Measurements from ENCODE around the gene PAPOLG.
A peak's percentile ranks its signal among the peaks of the same experiment; 100 is the strongest.

The PAPOLG gene

GRCh38 chr2:60756097-60757087 is at the start of gene PAPOLG:
PAPOLG (plus strand) TSS chr2:60756268; CDS start chr2:60756479, 211 bp downstream.
- peak within 1 kb of the TSS; percentile 77 for H2AFZ ChIP-seq (ENCODE audit: low read depth, low read length)
- H3K4me1 ChIP-seq (ENCODE audit: insufficient read depth, low read length), result peaks cover 9% of the 10 kb centered on the region
- H3K9me3 ChIP-seq (ENCODE audit: low read length), result no peaks in the 10 kb centered on the region
- H3K4me3 ChIP-seq (ENCODE audit: low read length), result peak within 1 kb of the TSS; percentile 66
- H3K27me3 ChIP-seq (ENCODE audit: insufficient read depth, low read length), result no peaks in the 10 kb centered on the region
- H3K36me3 ChIP-seq (ENCODE audit: insufficient read depth, low read length), result peaks cover 19% of the 10 kb centered on the region

DNA sequence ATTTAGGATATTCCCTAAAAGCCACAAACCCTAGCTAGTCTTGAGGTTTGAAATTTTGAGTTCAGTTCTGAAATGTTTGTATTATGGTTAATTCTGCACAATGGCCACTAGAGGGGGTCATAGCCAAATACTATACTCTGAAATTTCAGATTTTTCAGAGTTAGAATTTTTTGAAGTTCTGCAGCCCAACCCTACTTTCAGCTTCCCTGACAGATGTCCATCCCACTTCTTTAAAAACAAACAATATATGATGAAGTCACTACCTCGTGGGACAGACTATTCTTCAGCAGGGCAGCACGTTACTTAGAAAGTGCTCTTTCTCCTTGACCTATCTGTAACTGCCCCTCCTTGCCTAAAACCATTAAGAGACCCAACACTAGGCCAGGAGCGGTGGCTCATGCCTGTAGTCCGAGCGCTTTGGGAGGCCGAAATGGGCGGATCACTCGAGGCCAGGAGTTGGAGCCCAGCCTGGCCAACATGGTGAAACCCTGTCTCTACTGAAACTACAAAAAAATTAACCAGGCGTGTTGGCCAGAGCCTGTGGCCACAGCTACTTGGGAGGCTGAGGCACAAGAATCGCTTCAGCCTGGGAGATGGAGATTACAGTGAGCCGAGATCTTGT is 48.2 kb upstream of the PAPOLG start:
- no peak overlapping the region for H2AFZ ChIP-seq (ENCODE audit: low read depth, low read length)
- H3K9me3 ChIP-seq (ENCODE audit: low read length), result no peaks in the 10 kb centered on the region
- H3K4me3 ChIP-seq (ENCODE audit: low read length), result no peak overlapping the region
- no peaks in the 10 kb centered on the region for H3K36me3 ChIP-seq (ENCODE audit: insufficient read depth, low read length)
- no peaks in the 10 kb centered on the region for H3K4me1 ChIP-seq (ENCODE audit: insufficient read depth, low read length)
- no peaks in the 10 kb centered on the region for H3K27me3 ChIP-seq (ENCODE audit: insufficient read depth, low read length)

DNA sequence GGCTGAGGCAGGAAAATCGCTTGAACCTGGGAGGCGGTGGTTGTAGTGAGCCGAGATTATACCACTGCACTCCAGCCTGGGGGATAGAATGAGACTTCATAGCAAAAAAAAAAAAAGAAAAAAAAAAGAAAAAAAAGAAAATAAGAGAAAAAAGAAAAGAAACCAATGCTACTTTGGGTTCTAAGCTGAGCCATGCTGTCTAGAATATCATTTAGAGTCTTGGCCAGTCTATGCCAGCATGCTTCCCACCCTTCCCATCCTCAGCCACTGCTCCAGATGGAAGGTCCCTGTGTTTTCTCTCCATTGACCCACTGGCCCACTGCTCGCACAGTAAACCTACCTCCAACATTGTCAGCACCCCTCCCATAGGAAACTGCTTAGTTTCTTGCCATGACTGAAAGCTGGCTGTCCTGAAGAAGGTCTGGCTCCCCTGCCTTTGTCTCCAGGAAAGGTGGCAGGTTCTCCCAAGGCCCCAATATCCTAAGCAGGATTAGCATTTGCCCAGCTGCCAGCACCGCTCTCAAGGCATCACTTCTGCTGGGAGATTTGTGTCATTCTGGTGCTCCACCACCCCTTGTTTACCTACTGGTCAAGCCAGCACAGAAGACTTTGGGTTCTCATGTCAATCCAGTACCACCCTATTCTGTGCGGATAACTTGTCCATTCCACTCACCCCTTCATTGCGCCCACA is 47.3 kb upstream of the PAPOLG start:
- no peaks in the 10 kb centered on the region for H3K9me3 ChIP-seq (ENCODE audit: low read length)
- no peak overlapping the region for H3K4me3 ChIP-seq (ENCODE audit: low read length)

GRCh38 chr2:60710707-60711106 is 45.4 kb upstream of the PAPOLG start:
- Histone ChIP-seq H2AFZ (ENCODE audit: low read depth, low read length) (no peak overlapping the region), H3K4me3 (ENCODE audit: low read length) (no peak overlapping the region), H3K9me3 (ENCODE audit: low read length) (no peaks in the 10 kb centered on the region), H3K36me3 (ENCODE audit: insufficient read depth, low read length) (no peaks in the 10 kb centered on the region), H3K27me3 (ENCODE audit: insufficient read depth, low read length) (no peaks in the 10 kb centered on the region), H3K4me1 (ENCODE audit: insufficient read depth, low read length) (no peaks in the 10 kb centered on the region)

More for the DNA sequence above, 47.3 kb upstream of the PAPOLG start:
- Histone ChIP-seq H2AFZ (ENCODE audit: low read depth, low read length) (no peak overlapping the region), H3K36me3 (ENCODE audit: insufficient read depth, low read length) (no peaks in the 10 kb centered on the region), H3K27me3 (ENCODE audit: insufficient read depth, low read length) (no peaks in the 10 kb centered on the region), H3K4me1 (ENCODE audit: insufficient read depth, low read length) (no peaks in the 10 kb centered on the region)

GRCh38 chr2:60715561-60715960 is 40.5 kb upstream of the PAPOLG start:
- Histone ChIP-seq H3K36me3 (ENCODE audit: insufficient read depth, low read length) (no peaks in the 10 kb centered on the region), H3K4me1 (ENCODE audit: insufficient read depth, low read length) (no peaks in the 10 kb centered on the region), H3K4me3 (ENCODE audit: low read length) (no peak overlapping the region), H2AFZ (ENCODE audit: low read depth, low read length) (no peak overlapping the region), H3K27me3 (ENCODE audit: insufficient read depth, low read length) (no peaks in the 10 kb centered on the region), H3K9me3 (ENCODE audit: low read length) (no peaks in the 10 kb centered on the region)

- Histone ChIP-seq H3K36me3 (ENCODE audit: insufficient read depth, low read length) (no peaks in the 10 kb centered on the region), H3K27me3 (ENCODE audit: insufficient read depth, low read length) (no peaks in the 10 kb centered on the region), H2AFZ (ENCODE audit: low read depth, low read length) (no peak overlapping the region), H3K9me3 (ENCODE audit: low read length) (no peaks in the 10 kb centered on the region), H3K4me3 (ENCODE audit: low read length) (no peak overlapping the region), H3K4me1 (ENCODE audit: insufficient read depth, low read length) (no peaks in the 10 kb centered on the region)
Measured at GRCh38 chr2:60717691-60718090, 38.4 kb upstream of the PAPOLG start.

DNA sequence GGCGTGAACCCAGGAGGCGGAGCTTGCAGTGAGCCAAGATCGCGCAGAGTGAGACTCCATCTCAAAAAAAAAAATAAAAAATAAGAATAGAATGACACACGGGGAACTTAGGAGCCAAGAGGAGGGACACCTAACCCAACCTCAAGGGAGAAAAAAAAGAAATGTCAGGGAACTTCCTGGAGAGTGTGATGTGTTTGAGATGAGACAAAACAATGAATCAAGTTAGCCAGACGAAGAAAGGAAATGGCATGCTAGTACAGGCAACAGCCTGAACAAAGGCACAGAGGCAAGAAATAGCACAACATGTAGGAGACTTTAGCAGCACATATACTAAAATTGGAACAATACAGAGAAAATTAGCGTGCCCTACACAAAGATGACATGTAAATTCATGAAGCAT is 36.7 kb upstream of the PAPOLG start:
- Histone ChIP-seq H2AFZ (ENCODE audit: low read depth, low read length) (no peak overlapping the region), H3K27me3 (ENCODE audit: insufficient read depth, low read length) (no peaks in the 10 kb centered on the region), H3K36me3 (ENCODE audit: insufficient read depth, low read length) (no peaks in the 10 kb centered on the region), H3K4me1 (ENCODE audit: insufficient read depth, low read length) (no peaks in the 10 kb centered on the region), H3K9me3 (ENCODE audit: low read length) (no peaks in the 10 kb centered on the region), H3K4me3 (ENCODE audit: low read length) (no peak overlapping the region)

DNA sequence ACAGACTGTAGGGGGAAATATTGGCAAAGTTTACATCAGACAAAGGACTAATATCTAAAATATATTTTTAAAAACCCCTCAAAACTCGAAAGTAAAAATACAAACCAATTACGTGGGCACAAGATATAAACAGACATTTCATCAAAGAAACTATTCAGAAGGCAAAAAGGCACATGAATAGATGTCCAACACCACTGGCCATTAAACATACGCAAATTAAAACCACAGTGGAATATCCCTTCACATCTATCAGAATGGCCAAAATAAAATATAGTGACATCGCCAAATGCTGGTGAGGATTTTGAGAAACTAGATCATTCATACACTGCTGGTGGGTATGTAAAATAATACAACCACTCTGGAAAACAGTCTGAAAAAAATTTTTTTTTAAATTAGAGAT is 30.6 kb upstream of the PAPOLG start:
- no peak overlapping the region for H2AFZ ChIP-seq (ENCODE audit: low read depth, low read length)
- no peaks in the 10 kb centered on the region for H3K4me1 ChIP-seq (ENCODE audit: insufficient read depth, low read length)
- H3K4me3 ChIP-seq (ENCODE audit: low read length), result no peak overlapping the region
- H3K36me3 ChIP-seq (ENCODE audit: insufficient read depth, low read length), result no peaks in the 10 kb centered on the region
- H3K9me3 ChIP-seq (ENCODE audit: low read length), result no peaks in the 10 kb centered on the region
- H3K27me3 ChIP-seq (ENCODE audit: insufficient read depth, low read length), result no peaks in the 10 kb centered on the region

DNA sequence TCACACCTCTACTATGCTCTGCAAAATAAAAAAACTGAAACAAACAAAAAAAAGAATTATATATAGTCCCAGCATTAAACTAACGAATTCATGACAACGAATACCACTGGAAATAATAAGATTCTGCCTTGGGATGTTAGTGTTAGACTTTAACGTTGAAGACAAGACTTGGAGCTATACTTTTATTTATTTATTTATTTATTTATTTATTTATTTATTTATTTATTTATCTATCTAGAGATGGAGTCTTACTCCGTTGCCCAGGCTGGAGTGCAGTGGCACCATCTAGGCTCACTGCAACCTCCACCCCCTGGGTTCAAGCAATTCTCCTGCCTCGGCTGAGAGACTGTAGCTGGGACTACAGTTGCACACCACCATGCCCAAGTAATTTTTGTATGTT is 27.2 kb upstream of the PAPOLG start:
- H3K4me3 ChIP-seq (ENCODE audit: low read length), result no peak overlapping the region
- no peaks in the 10 kb centered on the region for H3K36me3 ChIP-seq (ENCODE audit: insufficient read depth, low read length)
- H3K27me3 ChIP-seq (ENCODE audit: insufficient read depth, low read length), result no peaks in the 10 kb centered on the region
- H3K9me3 ChIP-seq (ENCODE audit: low read length), result no peaks in the 10 kb centered on the region
- no peaks in the 10 kb centered on the region for H3K4me1 ChIP-seq (ENCODE audit: insufficient read depth, low read length)
- H2AFZ ChIP-seq (ENCODE audit: low read depth, low read length), result no peak overlapping the region

GRCh38 chr2:60735496-60736250 is 20.4 kb upstream of the PAPOLG start:
- peak overlapping the region; percentile 37 for H3K4me3 ChIP-seq (ENCODE audit: low read length)
- H3K27me3 ChIP-seq (ENCODE audit: insufficient read depth, low read length), result peaks cover 28% of the 10 kb centered on the region
- no peaks in the 10 kb centered on the region for H3K36me3 ChIP-seq (ENCODE audit: insufficient read depth, low read length)

DNA sequence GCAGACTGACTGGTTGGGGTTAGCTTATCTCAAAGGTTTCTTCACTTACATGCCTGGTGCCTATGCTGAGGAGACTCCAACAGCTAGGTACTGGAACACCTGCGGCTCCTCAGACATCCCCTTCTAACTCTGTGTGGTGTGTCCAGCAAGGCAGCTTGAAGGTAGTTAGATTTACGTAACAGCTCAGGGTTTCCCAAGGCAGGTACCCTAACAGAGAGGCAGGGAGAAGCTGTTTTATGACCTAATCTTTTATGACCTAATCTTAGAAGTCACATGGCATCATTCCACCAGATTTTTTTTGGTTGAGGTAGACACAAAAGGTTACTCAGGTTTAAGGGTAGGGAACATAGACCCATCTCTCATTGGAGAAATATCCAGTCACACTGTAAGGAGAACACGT is 17.4 kb upstream of the PAPOLG start:
- no peak overlapping the region for H2AFZ ChIP-seq (ENCODE audit: low read depth, low read length)
- H3K9me3 ChIP-seq (ENCODE audit: low read length), result no peaks in the 10 kb centered on the region
- H3K27me3 ChIP-seq (ENCODE audit: insufficient read depth, low read length), result peaks cover 28% of the 10 kb centered on the region
- H3K36me3 ChIP-seq (ENCODE audit: insufficient read depth, low read length), result no peaks in the 10 kb centered on the region
- H3K4me3 ChIP-seq (ENCODE audit: low read length), result no peak overlapping the region
- H3K4me1 ChIP-seq (ENCODE audit: insufficient read depth, low read length), result peaks cover 6% of the 10 kb centered on the region

More at GRCh38 chr2:60735496-60736250, 20.4 kb upstream of the PAPOLG start:
- peak overlapping the region; percentile 84 for H2AFZ ChIP-seq (ENCODE audit: low read depth, low read length)
- H3K4me1 ChIP-seq (ENCODE audit: insufficient read depth, low read length), result peaks cover 6% of the 10 kb centered on the region
- no peaks in the 10 kb centered on the region for H3K9me3 ChIP-seq (ENCODE audit: low read length)

GRCh38 chr2:60739156-60739555 is 16.9 kb upstream of the PAPOLG start:
- Histone ChIP-seq H3K4me1 (ENCODE audit: insufficient read depth, low read length) (peaks cover 6% of the 10 kb centered on the region), H3K4me3 (ENCODE audit: low read length) (no peak overlapping the region), H3K9me3 (ENCODE audit: low read length) (no peaks in the 10 kb centered on the region), H3K27me3 (ENCODE audit: insufficient read depth, low read length) (peaks cover 28% of the 10 kb centered on the region), H2AFZ (ENCODE audit: low read depth, low read length) (no peak overlapping the region), H3K36me3 (ENCODE audit: insufficient read depth, low read length) (no peaks in the 10 kb centered on the region)
